T-helper 22 cell (primary cell): ENCODE results near the gene CAPS.

Experiments used
- DNase-seq: peaks from one replicate; pipeline ENCODE4 v3.0.0-alpha.2; 2020; ENCODE audit warnings: low read depth

Gene CAPS

DNA sequence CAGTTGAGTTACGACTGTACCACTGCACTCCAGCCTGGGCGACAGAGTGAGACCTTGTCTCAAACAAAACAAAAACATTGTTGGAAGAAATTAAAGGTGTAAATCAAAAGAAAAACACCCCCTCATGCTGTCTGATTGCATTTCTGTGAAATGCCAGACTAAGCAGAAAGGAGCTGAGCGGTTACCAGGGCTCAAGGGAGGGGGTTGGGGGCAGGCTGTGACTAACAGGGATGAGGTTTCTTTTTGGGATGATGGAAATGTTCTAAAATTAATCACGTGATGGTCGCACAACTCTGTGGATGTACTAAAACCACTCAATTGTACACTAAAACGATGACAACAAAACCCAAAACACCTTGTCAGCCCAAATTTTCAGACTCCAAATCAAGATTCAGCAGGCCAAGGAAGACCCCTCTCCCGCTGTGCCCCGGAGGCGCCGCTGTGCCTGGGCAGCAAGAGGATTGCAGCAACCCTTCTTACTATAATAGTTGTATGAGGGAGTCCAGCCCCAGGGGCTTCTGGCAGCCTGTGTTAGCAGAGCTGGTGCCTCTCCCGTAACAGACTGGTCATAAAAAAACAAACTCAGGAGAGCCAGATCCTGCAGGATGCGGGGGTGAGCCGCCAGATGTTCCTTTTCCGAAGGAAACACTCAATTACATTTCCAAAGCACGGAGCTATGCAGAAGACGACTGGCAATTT lies 20.9 kb downstream of the CAPS start:
- no peak for DNase-seq

DNA sequence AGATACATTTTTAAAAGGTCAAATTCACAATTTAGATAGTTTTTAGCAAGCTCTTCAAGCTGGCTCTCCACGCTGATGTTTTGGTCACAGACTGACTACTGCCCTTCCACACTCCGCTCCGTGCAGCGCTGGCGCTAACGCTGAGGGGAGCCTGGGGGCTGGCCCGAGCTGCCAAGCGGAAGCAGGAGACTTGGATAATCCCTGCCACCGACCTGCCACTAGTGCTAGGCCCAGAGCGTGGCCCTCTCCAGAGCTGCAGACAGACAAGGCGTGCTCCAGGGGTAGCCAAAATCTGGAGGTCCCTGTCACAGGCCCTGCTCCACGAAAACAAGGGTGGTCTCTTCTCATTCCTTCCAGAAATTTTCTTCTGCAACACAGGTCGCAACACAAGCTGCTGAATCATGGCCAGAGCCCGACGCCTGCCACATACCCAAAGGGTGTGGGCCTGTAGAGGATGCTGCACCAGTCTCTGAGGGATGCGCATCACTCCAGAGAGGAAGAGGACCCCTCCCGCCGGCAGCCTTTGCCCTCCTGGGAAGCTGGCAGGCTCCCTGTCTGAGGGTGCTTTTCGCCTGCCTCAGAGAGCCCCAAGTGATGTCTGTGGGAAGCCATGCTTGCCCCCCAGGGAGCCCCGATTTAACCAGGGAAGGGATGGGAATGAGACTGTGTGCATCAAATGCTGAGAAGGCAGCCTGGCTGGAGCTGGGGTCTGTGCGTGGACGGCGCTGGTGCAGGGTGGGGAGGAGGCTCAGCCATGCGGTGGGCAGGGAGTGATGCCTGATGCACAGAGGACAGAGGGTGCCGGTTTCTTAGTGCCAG lies 21.6 kb downstream of the CAPS start:
- DNase-seq, result no peak

DNA sequence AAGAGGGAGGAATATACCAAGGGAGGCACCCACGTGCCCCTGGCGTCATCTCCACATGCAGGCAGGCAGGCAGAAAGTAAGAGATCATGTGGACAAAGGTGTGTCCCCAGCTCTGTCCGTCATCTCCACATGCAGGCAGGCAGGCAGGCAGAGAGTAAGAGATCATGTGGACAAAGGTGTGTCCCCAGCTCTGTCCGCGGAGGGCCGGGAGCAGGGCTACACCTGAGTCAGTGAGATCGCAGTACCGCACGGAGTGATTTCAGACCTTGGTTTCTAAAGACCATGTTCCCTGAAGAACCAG lies 22.2 kb downstream of the CAPS start:
- no peak for DNase-seq

DNA sequence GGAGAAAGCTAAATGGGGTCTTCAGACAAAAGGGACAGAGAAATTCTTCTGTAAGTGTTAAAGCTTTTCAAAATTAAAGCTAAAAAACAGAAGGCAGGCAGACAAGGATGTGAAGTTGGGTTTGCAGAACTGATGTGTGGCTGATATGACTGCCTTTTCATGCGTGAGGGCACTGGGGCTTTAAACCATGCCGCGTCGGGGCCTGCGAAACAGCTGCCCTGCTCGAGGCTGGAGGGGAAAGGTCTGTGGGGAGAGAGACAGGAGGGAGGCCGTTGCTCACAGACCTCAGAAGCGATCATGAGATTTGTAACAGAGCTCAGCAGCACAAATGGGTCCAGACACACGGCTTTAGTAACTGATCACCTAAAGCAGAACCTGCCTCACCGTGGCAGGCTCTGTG lies 23.5 kb downstream of the CAPS start:
- DNase-seq, result no peak

DNA sequence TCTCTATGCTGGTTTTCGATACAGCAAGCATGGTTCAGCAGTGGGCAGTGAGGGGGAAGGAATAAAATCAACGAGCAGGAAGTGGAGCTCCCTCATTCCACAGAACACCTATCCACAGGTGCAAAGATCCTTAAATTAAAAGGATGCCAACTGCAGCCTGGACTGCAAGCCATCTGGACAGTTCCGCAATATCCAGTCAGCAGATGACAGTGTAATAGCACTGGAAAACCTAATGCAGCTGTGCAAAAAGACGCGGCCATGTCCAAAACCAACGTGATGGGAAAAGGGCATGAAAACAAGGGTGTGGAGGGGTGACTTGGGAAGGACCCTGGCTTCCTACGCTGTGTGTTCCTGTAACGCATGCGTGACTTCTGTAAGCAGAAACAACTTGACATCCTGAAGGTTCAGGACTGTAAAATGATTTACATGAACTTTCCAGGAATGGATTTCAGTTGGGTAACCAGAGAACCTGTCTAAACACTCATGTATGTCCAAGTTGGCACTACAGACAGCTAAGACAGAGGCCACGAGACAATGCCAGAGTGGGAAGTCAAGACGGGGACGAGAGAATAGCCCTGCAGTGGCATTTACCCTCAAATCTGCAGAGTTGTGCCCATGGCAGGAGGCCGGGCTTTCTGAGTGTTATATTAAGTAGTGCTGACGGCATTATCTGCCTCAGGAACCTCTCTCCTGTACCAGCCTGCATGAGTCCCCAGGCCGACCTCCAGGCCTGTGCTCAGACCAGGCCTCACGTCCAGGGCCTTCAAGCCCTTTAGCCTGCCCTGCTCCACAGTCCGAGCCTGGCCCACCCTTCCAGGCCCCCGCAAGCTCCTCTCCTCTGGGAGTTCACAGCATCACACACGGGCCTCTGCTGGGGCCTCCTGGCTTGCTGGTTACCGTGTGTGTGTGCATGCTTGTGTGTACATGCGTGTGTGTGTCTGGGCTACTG lies 26.5 kb downstream of the CAPS start:
- no peak for DNase-seq

DNA sequence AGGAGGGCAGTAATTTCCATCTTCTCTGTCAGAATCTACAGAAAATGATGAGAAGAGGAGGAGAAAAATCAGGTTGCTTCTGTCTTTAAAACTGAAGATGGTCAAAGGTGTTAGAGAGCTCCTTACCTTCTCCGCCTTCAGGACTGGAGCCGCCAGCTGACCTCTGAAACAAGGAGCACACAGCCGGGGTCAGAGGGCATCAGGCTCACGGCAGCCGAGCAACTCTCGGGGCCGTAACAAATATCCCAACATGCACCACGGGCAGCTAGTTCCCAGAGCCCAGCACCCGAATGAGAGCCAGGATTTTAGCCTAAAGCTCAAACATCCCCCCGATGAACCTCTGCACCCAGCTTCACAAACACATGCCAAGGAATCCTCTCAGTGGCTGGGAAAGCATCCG lies 27.6 kb downstream of the CAPS start:
- DNase-seq, result no peak

DNA sequence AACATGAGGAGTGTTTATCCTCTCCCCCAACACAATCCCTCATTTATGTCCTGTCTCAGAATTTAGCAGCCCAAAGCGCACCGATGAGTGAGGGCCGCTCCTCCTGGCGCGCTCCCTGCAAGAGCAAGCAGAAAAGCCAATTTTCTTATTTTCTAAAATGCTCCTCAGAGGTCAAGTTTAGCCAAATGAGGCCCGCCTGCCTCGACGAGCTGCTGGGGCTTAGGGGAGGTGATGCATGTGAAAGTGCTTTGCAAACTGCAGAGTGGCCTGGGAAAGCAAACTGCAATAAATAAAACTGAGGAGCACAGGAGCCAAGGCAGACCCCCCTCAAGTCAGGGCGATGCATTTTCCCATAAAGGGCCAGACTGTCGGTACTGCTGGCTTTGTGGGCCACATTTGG lies 29.0 kb downstream of the CAPS start:
- DNase-seq, result no peak

DNA sequence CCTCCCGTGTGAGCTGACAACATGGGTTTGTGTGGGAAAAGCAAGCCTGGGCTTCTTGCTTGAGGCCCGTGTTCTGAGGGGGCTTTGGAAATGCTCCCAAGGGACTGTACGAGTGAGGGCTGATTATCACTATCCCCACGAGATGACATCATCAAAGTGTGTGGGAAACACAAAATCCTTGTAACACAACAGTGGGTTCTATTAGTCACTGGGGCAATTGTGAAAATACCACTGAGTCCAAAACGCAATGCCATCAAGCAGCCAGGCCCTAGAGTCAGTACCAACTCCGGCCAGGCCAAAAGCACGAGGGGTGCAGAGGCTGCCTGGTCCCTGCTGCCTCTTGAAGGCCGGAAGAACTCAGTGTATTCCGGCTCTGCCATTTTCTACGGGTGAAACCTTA lies 29.6 kb downstream of the CAPS start:
- DNase-seq, result no peak

DNA sequence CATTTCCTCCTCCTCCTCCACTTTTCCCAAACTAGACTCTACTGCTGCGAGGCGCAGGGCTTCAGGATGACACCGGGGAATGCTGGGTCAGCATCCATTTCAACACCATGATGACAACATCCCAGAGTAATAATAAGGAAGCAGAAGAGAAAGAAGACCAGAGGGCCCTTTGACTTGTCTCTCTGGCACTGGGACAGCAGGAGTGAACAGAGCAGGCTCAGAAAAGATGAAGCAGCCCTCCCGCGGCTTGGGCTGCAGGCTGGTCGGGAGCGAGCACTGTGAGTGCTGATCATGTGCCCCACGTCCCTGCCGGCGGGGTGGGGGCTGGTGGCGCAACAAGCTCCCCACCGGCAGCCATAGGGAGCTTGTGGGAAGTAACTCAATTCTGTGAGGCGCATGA lies 33.4 kb downstream of the CAPS start:
- no peak for DNase-seq

DNA sequence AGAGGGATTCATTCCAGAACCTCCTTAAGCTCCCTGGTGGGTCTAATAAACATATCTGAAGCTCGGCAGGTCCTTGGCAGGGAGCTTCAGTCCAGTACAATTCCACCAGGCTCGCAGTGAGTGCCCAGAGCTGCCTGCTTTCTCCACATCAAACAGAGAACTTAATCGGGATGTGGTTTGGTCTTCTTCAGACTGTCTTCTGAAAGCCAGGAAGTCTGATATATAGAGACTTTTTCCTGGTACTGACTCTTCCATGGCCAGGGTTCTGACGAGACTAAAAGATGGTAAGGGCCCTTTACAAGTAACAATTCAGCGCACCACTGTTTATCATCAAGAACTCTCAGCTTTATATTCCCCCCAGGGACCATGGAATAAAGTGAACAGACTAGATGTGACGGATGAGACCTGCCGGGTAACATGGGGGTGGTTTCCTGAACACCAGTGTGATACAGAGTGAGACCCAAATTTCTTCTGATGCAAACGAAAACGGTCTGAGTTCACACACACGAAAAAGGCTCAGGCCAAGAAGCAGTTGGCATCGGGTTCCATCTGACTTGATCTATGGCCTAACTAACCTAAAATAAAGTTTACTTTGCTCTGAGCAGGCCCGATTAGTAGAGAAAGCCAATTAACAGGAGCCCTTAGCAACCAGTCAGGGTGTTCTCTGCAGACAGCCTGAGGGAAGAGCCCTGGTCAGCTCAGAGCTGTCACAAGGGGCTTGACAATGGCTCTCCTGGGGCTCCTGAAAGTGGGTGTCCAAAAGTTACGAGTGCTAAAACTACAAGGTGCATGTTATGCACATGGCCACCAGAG lies 34.9 kb downstream of the CAPS start:
- DNase-seq, result no peak

DNA sequence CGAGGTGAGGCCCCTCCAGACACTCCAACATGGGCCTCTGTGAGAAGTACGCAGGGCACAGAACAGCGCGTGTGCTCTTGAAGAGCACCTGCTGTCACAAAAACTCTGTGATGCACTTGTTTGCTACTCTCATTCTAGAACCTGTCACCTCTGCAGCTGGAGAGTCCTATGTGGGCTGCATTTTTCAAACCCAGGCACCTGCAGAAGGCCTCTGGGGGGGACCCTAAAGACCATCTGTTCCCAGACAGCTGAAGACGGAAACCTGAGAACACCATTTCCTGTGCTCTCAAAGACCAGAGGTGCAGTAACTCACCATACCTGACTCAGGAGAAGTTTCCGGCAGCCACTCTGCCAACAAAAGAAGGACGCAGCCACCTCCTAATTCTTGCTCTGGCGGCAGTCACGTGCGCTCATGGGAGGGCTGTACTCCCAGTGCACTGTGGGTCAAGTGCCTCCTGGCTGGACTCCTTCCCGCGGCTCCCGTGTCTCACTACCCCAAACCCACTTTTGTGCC lies 35.8 kb downstream of the CAPS start:
- peak; percentile 13 for DNase-seq

DNA sequence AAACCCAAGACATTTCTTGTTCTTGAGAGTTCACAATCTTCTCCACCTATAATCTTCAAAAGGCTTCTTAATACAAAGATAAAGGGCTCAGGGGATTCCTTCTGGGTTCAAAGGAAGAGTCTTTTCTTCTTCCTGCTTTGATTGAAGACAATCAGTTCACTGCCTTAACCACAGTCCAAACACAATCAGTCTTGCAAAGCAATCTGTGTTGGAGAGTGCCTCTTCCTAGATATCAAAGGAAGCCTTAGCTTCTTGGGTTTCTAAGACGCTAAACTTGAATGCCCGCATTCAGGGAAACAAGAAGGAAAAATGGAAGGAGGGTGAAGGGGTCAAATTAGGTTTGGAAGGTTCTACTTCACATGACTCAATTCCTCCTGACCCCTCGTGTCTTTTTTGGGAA lies 36.7 kb downstream of the CAPS start:
- no peak for DNase-seq

DNA sequence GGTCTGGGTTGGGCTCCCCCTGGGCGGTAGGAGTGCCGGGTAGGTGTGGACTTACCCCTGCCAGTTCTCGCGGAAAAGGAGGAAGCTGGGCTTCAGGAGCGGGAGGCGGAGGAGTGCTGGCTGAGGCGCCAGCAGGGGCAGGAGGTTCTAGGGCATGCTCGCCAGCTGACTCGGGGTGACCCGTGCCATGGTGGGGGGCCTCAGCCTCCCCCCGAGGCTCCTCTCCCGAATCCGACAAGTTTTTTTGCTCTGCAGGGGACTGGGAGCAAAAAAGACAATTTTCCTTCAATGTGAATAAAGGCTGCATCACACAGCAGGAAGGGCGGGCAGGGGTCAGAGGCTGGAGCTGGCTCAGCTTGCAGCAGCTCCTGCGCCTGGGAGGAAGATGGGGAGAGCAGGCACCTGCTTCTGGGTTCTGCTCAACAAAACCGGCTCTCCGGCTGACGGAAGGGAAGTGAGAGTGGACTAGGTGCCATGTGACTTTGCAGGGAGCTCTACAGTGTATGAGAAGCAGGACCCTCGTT lies 37.3 kb downstream of the CAPS start:
- no peak for DNase-seq

DNA sequence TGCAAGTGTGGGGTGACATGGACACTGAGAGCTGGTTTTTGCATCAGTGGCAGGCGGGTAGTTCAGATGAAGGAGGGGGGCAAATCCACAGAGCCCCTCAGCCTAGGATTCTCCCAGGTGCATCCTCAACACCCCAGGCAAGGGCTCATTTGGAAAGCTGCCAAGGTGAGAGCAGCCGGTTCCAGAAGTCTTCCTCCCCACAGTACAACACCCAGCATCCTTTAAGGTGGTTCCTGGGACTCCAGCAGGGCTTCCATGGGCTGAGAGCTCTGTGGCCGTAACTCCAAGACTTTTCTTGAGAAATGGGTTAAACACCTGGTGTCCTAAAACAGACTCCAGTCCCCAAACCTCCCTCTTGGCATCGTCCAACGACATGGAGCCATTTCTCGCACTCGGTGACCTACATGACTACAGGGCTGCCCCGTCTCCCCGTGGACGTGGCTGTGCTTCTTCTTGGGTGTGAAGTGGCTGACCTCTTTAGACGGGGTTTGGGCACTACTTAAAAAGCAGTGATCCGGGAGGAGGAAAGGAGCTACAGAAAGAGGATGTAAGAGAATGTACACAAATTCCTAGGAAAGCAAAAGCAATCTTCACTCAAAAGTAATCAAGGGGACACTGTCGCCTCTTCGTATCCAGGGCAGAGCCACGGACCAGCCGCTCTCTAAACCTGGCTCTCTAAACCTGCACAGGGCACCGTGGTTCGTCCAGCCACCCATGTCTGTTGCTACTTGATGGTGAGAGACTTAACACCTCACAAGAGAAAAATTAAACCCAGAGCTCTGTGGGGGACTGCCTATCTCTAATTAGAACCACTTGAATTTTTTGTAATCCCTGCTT lies 38.4 kb downstream of the CAPS start:
- DNase-seq, result no peak

DNA sequence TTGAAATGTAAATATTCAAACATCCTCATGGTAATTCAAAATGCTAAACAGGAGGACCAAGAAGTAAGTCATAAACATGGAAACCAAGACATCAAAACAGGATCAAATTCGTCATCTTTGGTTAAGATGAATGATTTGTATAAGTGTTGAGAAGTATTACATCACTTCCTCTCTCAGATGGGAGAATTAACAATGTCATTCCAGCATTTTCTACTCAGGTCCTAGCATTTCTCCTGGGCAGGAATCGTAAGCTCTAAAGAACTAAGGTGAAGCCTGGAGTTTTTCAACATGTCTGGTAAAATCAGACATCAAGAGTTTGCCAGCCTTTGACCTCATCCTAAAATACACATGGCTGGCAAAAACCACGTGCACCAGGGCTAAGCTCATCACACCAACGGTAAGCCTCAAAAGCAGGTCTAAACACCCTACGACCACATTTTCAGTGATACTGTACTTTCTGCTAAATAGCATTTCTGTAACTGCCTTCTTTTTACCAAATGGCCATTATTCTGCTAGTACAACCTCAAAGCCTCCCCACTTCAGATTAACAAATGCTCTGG lies 39.1 kb downstream of the CAPS start:
- DNase-seq, result no peak

DNA sequence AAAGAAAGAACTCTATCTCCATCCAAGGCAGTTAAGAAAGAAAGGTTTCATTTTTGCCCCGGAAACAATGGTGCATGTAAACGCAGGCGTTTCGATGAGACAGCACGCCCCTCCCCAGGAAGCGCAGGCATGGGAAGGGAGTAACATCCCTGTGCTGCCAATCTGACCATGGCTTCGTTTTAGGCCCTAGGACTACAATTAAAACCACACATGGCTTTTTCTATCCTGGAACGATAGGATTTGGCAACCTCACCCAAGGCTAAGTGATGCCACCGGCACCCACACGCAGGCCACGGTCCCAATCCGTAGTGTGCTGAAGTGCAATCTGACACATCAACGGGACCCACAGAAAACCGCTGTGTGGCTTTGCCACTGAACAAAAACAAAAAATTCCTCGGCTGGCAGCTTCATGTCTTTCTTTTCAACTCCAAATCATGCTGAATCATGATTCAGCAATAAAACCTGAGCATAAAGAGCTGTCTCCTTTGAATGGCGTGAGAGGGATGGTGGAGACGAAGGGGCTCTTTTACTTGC lies 39.7 kb downstream of the CAPS start:
- no peak for DNase-seq

DNA sequence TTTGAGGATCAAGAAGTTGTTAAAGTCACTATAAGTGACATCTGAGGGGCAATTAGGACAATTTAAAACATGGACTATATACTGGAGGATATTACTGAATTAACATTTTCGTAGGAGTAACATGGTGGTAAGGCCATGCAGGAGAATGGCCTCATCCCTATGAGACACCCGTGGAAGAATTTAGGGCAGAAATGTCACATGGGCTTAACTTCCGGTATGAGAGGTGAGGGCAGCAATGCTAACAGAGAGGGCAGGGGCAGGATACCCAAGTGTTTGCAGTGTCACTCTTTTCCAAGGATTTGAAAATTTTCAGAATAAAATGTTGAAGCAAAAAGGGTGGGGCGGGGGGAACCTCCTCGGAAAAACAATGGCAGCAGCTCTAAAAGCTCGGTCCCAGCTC lies 40.2 kb downstream of the CAPS start:
- no peak for DNase-seq

DNA sequence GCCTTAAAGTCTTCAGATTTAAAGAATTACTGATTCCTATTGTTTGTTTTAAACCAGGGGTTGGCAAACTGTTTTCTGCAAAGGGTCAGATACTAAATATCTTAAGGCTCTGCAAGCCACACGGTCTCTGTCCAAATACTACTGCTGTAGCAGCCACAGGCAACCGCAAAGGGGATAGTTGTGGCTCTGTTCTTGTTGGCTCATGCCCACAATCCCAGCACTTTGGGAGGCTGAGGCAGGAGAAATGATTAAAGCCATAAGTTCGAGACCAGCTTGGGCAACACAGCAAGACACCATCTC lies 41.5 kb downstream of the CAPS start:
- no peak for DNase-seq

DNA sequence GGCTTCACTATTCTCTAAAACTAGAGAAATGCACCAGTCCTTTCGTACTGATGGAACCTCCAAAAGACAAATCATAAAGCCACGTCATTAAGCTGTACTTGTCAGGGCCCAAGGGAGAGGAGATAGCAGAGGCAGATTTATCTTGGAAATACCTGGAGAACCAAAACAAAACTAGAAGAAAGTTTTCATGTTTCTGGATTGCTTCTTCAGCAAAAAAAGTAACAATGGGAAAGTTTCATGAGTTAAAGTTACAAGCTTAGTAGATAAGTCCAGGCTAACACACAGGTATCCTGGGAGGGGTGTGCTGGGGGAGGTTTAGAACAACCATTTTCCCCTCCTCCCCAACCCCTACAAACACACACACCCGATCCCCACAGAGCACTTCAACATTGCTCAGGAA lies 42.3 kb downstream of the CAPS start:
- no peak for DNase-seq

DNA sequence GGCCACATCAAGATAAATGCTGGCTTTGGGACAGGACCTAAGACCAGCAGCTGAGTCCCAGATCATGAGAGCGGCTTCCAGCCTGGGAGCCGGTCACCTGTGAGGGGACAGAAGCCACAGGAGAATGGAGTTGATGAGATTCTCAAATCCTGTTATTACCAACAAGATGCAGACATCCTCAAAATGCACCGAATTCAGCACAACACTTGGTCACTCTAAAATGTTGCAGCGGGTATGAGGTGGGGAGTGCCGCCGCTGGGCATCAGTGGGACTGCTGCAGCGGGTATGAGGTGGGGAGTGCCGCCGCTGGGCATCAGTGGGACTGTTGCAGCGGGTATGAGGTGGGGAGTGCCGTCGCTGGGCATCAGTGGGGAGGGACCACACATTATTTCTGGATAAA lies 42.7 kb downstream of the CAPS start:
- DNase-seq, result no peak
